ENCODE measurements around the gene IRF1. TPM values are rescaled to one million over a fixed set of nuclear protein-coding genes. Genes with fewer than 3 reads are reported as not detected.

Gene IRF1
- total and polyA plus RNA-seq, 4 donors = 9.5 to 42.6 (median 24.7) TPM

DNA sequence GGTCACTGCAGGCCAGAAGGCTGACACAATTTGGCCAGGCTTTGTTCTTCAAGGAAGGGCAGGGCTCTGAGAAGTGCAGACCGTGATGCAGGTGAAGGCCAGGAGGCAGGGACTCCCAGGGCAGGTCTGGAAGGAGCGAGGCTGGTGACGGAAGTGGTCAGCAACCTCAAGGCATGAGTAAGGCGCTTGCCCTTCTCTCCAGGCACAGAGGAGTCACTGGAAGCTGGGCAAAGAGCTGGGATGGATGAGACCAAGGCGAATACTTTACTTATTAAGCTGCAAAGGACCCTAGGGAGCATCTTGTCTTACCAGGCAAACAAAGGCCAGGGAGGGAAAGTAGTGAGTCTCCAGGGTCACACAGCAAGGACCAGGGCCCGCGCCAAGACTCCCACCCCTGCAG lies 18.6 kb downstream of the IRF1 start (continued):
- TF ChIP-seq, protein P1, sequence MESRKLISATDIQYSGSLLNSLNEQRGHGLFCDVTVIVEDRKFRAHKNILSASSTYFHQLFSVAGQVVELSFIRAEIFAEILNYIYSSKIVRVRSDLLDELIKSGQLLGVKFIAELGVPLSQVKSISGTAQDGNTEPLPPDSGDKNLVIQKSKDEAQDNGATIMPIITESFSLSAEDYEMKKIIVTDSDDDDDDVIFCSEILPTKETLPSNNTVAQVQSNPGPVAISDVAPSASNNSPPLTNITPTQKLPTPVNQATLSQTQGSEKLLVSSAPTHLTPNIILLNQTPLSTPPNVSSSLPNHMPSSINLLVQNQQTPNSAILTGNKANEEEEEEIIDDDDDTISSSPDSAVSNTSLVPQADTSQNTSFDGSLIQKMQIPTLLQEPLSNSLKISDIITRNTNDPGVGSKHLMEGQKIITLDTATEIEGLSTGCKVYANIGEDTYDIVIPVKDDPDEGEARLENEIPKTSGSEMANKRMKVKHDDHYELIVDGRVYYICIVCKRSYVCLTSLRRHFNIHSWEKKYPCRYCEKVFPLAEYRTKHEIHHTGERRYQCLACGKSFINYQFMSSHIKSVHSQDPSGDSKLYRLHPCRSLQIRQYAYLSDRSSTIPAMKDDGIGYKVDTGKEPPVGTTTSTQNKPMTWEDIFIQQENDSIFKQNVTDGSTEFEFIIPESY (IDR thresholded peaks at IDR 0.05) = no peak
- no peak for TF ChIP-seq SP1 (IDR thresholded peaks at IDR 0.05)
- no peak for TF ChIP-seq TAF1 (conservative IDR thresholded peaks at IDR 0.05)

DNA sequence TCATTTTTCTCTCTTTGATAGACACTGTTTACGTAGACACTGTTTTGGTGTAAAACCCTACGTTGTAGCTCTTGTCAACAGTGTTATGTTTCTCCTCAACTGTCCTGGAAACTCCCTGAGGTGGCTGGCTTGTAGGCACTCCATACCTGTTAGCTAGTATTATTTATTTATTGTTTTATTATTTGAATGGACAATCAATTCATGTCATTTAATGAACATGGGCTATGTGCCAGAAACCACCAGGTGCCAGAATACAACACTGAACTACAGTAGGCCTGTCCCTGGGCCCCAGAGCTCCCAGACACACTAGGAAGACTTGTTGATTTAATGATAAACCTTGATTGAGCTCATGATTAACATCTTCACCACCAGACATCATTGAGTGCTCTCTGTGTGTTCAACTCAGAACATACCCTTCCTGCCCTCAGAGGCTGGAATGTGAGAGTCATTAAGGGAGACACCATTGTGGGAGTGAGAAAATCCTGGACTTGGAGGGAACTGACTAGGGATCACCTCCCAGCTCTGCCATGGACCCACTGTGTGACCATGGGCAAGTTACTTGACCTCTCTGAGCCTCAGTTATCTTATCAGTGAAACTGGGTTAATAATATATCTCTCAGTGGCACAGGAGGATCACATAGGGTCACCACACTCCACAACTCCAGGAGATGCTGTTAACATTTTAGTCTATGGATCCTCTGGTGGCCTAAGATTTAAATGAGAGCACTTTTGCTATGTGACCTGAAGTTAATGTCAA lies 19.2 kb downstream of the IRF1 start:
- peaks cover 18 to 61% (median 51%) of the 10 kb centered on the region in 4 donors for H3K4me1 ChIP-seq (ENCODE audit: control insufficient read depth in 4 of 4, insufficient read depth in 4 of 4, low read length in 3 of 4)
- H3K9ac ChIP-seq (ENCODE audit: low read depth in 1 of 2, low read length in 2 of 2) = no peak overlapping the region
- no peak for DNase-seq (ENCODE audit: low spot score)
- no peak overlapping the region for H3K27ac ChIP-seq (ENCODE audit: low read depth in 1 of 2, low read length in 2 of 2)
- no peak overlapping the region for H3K4me3 ChIP-seq (ENCODE audit: low read depth in 1 of 3, low read length in 3 of 3)
- 80% methylated on average over 2 of the region's 2 CpGs for WGBS
- peaks cover 0 to 3% (median 0%) of the 10 kb centered on the region in 4 donors for H3K36me3 ChIP-seq (ENCODE audit: control insufficient read depth in 4 of 4, insufficient read depth in 3 of 4, low read depth in 1 of 4, low read length in 3 of 4)
- no peaks in the 10 kb centered on the region for H3K27me3 ChIP-seq (ENCODE audit: control insufficient read depth in 4 of 4, insufficient read depth in 4 of 4, low read length in 3 of 4)
- no peaks in the 10 kb centered on the region for H3K9me3 ChIP-seq (ENCODE audit: control insufficient read depth in 4 of 4, low read length in 3 of 4)
- TF ChIP-seq, protein P2, sequence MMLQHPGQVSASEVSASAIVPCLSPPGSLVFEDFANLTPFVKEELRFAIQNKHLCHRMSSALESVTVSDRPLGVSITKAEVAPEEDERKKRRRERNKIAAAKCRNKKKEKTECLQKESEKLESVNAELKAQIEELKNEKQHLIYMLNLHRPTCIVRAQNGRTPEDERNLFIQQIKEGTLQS (IDR thresholded peaks at IDR 0.05) = no peak
- TF ChIP-seq RXRA (IDR thresholded peaks at IDR 0.05) (no peak), REST (IDR thresholded peaks at IDR 0.05) (no peak), EGR1 (IDR thresholded peaks at IDR 0.05; ENCODE audit: low read depth in 2 of 2) (no peak), GABPA (IDR thresholded peaks at IDR 0.05 in 1 of 2, conservative IDR thresholded peaks at IDR 0.05 in 1 of 2) (no peak), RAD21 (IDR thresholded peaks at IDR 0.05) (no peak), TAF1 (conservative IDR thresholded peaks at IDR 0.05) (no peak), SP1 (IDR thresholded peaks at IDR 0.05) (no peak), FOXA2 (IDR thresholded peaks at IDR 0.05) (no peak), NR2F2 (IDR thresholded peaks at IDR 0.05) (no peak), JUND (IDR thresholded peaks at IDR 0.05) (no peak)
- TF ChIP-seq, protein P3, sequence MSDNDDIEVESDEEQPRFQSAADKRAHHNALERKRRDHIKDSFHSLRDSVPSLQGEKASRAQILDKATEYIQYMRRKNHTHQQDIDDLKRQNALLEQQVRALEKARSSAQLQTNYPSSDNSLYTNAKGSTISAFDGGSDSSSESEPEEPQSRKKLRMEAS (IDR thresholded peaks at IDR 0.05) = no peak
- TF ChIP-seq, protein P1 (IDR thresholded peaks at IDR 0.05) = no peak

Measured in liver (tissue), 9 donors.